Astrocyte of the cerebellum (primary cell): ENCODE data around the gene ELL3.
"Not testable (repeated sequence)": the region's sequence is repeated elsewhere in the genome, so short reads cannot be mapped to it uniquely, and the experiment has no call there.

ENCODE experiments used
- DNase-seq: peaks from one replicate; pipeline ENCODE4 v3.0.0-alpha.2; 2011; ENCODE audit warnings: low read depth
- H3K4me3 ChIP-seq: 2 replicates; pipeline ENCODE4 v1.5.1; 2011; ENCODE audit warnings: mild to moderate bottlenecking, low read depth, low read length, moderate library complexity
- in situ Hi-C: cut with HindIII; loops from 2 replicates; pipeline ENCODE4 v1.10.0; 2017; ENCODE audit warnings: low sequenced_read_pairs
- TF ChIP-seq, protein P1 (sequence below): IDR thresholded peaks from 2 replicates; pipeline ENCODE4 v1.5.1; 2012; ENCODE audit warnings: low read length, low read depth, moderate library complexity, mild to moderate bottlenecking; ENCODE audit errors: missing control alignments

Gene ELL3

DNA sequence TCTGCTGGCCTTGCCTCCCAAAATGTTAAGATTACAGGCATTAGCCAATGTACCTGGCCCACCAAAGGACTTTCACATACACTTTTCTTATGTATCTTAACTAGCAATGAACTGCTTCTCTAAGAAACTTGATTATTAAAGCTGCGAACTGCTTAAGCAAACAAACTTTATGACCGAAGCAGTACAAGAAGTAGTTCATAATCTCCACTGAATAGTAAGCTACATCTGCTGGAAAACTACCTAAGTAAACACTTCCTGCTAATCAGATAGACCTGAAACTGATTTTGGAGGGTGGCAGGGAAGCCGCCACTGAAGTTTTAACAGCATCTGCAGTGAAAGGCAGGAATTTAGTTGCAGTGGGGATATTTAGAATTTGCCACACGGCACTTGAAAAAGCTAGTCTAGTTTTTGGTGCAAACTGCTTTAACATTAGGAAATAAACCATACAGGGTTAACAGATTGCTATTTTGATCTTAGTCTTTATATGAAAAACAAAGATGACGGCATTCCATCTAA lies 31.7 kb upstream of the ELL3 start:
- in situ Hi-C loops: no loop called here
- DNase-seq: no peak
- H3K4me3 ChIP-seq: no peak overlapping the region
- TF ChIP-seq, protein P1, sequence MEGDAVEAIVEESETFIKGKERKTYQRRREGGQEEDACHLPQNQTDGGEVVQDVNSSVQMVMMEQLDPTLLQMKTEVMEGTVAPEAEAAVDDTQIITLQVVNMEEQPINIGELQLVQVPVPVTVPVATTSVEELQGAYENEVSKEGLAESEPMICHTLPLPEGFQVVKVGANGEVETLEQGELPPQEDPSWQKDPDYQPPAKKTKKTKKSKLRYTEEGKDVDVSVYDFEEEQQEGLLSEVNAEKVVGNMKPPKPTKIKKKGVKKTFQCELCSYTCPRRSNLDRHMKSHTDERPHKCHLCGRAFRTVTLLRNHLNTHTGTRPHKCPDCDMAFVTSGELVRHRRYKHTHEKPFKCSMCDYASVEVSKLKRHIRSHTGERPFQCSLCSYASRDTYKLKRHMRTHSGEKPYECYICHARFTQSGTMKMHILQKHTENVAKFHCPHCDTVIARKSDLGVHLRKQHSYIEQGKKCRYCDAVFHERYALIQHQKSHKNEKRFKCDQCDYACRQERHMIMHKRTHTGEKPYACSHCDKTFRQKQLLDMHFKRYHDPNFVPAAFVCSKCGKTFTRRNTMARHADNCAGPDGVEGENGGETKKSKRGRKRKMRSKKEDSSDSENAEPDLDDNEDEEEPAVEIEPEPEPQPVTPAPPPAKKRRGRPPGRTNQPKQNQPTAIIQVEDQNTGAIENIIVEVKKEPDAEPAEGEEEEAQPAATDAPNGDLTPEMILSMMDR: no peak

DNA sequence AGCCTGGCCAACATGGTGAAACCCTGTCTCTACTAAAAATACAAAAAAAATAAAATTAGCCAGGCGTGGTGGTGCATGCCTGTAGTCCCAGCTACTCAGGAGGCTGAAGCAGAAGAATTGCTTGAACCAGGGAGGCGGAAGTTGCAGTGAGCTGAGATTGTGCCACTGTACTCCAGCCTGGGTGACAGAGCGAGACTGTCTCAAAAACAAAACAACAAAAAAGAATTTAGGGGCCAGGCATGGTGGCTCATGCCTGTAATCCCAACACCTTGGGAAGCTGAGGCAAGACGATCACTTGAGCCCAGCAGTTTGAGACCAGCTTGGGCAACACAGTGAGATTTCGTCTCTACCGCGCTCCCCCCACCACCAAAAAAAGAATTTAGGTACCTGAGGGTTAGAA lies 25.9 kb upstream of the ELL3 start:
- in situ Hi-C loops, H3K4me3 ChIP-seq, DNase-seq: not testable (repeated sequence)

DNA sequence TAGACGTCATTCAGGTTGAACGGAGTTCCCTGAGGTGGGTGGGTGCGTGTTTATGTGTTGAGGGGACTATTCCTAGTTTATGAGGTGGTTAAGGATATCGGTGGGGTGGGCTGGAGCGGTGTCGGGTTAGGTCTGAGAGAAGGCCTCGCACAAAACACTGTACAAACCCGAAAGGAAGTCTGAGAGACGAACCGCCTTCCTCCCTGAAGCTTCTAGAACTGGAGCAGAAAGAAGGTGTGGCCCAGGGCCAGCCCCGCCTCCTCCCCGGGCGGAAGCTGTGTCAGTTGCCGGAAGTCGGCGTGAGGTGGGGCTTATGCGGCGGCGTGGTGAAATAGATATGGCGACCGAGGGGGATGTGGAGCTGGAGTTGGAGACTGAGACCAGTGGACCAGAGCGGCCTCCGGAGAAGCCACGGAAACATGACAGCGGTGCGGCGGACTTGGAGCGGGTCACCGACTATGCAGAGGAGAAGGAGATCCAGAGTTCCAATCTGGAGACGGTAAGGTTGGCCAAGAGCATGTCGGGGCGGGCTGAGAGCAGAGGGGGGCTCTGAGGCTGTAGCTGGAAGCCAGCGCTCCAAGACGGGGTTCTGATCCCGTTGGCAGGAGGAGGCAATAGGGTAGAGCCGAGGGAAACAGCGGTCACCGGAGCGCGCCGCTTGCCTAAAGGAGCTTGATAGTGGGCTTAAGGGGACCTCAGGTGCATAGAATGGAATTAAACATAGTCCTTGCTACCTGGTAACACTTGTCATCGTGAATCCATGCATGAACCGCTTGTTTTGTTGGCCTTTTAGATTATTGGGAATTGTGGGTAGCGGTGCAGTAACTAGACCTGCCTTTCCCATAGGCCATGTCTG lies 23.7 kb upstream of the ELL3 start, which contains the start of gene HYPK:
Gene HYPK, plus strand, starts transcription at position 314 of the 856 bp plus-strand sequence. Its CDS starts 24 bp downstream, at position 338.
- peak; percentile 65 for DNase-seq
- TF ChIP-seq, protein P1: no peak
- peak within 1 kb of the TSS; percentile 99 for H3K4me3 ChIP-seq
- in situ Hi-C loops: no loop called here

DNA sequence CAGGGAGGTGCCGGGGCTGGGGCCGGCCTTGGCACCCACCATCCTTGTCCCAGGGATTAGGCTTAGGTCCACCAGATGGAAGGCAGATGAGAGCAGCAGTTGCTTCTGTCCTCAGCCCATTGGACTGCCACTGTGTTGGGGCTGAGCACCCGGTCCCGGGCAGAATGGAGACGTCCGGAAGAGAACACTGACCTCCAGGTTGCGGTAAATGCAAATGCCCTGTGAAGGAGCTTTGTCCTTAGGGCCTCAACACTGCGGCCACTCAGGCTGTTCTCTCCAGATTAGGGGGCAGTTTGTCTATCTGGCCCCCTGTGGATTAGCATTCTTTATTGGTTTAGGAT lies 23.1 kb upstream of the ELL3 start, which contains the start of gene SERINC4:
Gene SERINC4, minus strand, starts transcription at position 276 of the 341 bp plus-strand sequence. Its CDS starts 234 bp downstream, at position 42.
- TF ChIP-seq, protein P1: no peak
- peak within 1 kb of the TSS; percentile 99 for H3K4me3 ChIP-seq
- in situ Hi-C loops: no loop called here
- DNase-seq: no peak

DNA sequence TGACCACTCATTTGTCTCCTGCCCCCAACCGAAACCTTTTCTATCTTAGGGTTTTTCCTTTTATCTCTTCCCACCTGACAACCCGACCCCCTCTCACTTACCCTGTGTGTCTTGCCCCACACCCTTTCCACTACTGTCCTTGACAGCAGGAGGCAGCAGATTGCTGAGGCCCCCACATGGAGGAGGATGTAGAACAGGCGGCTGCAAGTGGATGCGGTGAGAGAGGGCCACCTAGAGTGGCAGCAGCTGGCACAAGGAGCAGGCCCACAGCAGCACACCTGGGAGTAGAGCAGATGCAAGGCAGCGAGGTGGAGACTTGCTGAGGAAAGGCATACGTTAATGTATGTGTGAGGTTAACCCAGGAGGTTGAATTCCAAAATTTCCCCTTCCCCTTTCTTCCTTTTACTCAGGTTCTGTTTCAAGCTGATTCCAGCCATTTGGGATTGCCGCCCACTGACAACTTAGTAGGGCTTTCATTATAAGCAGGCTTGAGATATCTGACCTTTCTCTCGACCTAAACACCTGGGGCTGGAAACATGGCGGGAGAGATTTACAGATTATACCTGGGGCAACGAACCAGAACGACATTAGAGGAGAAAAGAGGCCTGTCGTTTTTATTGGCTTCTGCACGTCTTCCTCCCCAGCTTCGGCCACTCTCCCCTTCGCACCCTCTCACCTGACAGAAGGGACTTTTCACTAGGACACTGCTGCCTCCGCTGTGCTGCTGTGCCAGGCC lies 22.6 kb upstream of the ELL3 start:
- in situ Hi-C loops: no loop called here
- TF ChIP-seq, protein P1: no peak
- no peak for DNase-seq
- no peak overlapping the region for H3K4me3 ChIP-seq

DNA sequence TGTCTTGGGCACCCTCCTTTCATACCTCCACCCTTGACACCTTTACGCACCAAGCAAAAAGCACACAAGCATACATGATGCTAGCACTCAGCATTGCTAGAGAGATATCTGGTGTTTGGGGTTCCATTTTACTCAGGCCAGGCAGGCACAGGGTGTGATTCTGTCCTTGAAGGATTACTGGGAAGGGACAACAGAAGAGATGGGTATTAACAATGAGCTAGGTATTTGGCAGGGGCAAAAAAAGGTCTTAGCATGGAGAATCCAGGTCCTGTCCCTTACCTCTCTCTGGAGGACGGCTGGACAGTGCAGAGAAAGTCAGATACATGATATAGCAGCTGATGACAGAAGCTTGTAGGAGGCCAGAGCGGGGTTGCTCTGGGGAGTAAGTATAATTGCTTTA lies 19.8 kb upstream of the ELL3 start:
- no peak overlapping the region for H3K4me3 ChIP-seq
- no peak for DNase-seq
- TF ChIP-seq, protein P1: no peak
- in situ Hi-C loops: no loop called here

DNA sequence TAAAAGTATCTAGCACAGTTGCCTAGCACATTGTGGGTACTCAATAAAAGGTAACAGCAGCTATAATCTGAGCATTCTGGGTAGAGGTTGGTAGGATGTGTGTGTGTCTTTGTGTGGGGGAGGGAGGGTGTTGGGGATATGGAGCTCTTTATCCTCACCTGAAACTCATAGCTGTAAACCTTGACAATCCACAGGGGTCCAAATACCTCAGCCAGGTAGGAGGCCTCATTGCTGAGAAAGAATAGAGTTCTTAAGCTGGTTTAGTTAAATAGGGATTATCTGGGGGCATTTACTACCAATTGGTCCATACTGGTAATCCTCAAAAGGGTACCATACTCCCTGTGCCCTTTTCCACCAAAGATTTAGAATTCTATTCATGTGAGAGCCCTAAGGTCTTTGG lies 19.2 kb upstream of the ELL3 start:
- DNase-seq: no peak
- TF ChIP-seq, protein P1: no peak
- in situ Hi-C loops: no loop called here
- no peak overlapping the region for H3K4me3 ChIP-seq
